ENCODE data around the gene NPNT.

The NPNT gene

GRCh38 chr4:105957680-105958079, 62.4 kb downstream of the NPNT start:
- H3K27ac ChIP-seq (ENCODE audit: low read depth, low read length): no peak overlapping the region
- H4K12ac ChIP-seq (ENCODE audit: low read depth, low read length): no peak overlapping the region
- H4K91ac ChIP-seq (ENCODE audit: low read depth, low read length): no peak overlapping the region
- no peak overlapping the region for H2BK120ac ChIP-seq (ENCODE audit: insufficient read depth, low read length, poor library complexity)
- H2BK12ac ChIP-seq (ENCODE audit: low read length): no peak overlapping the region
- DNase-seq: peak in 1 of 2 donors; percentile 24
- no peak overlapping the region for H4K8ac ChIP-seq (ENCODE audit: low read depth, low read length)
- WGBS (ENCODE audit: extremely low coverage, insufficient coverage, insufficient read length): no CpG with 5 or more reads among the region's 4 CpGs
- H3K18ac ChIP-seq (ENCODE audit: low read length): no peak overlapping the region
- no peak overlapping the region for H3K4me2 ChIP-seq (ENCODE audit: low read length)
- no peak overlapping the region for H2BK5ac ChIP-seq (ENCODE audit: low read depth, low read length, poor library complexity)
- no peak overlapping the region for H3K4ac ChIP-seq (ENCODE audit: low read depth, low read length)
- H3K79me1 ChIP-seq (ENCODE audit: low read length): no peaks in the 10 kb centered on the region
- no peaks in the 10 kb centered on the region for H3K27me3 ChIP-seq (ENCODE audit: insufficient read depth, low read length)
- no peak overlapping the region for H3K14ac ChIP-seq (ENCODE audit: low read length)
- no peaks in the 10 kb centered on the region for H3K4me1 ChIP-seq (ENCODE audit: control insufficient read depth in 1 of 2, insufficient read depth in 2 of 2, low read length in 2 of 2)
- H3K4me3 ChIP-seq (ENCODE audit: low read depth, low read length): no peak overlapping the region
- H3K9me3 ChIP-seq (ENCODE audit: insufficient read depth, low read depth, low read length): no peaks in the 10 kb centered on the region
- no peak overlapping the region for H3K23ac ChIP-seq (ENCODE audit: low read length)
- no peaks in the 10 kb centered on the region for H3K79me2 ChIP-seq (ENCODE audit: control insufficient read depth, insufficient read depth, low read length, poor library complexity)
- H3K9ac ChIP-seq (ENCODE audit: low read length): no peak overlapping the region
- no peak overlapping the region for H2AK5ac ChIP-seq (ENCODE audit: low read length)
- no peak overlapping the region for H2AFZ ChIP-seq (ENCODE audit: insufficient read depth, low read length, poor library complexity)
- no peaks in the 10 kb centered on the region for H3K36me3 ChIP-seq (ENCODE audit: control insufficient read depth in 1 of 2, insufficient read depth in 2 of 2, low read length in 2 of 2)

- Histone ChIP-seq H3K23ac (ENCODE audit: low read length) (no peak overlapping the region), H3K79me1 (ENCODE audit: low read length) (no peaks in the 10 kb centered on the region), H3K4me3 (ENCODE audit: low read depth, low read length) (no peak overlapping the region), H3K27me3 (ENCODE audit: insufficient read depth, low read length) (no peaks in the 10 kb centered on the region), H2BK5ac (ENCODE audit: low read depth, low read length, poor library complexity) (no peak overlapping the region), H3K9ac (ENCODE audit: low read length) (no peak overlapping the region), H3K4me1 (ENCODE audit: control insufficient read depth in 1 of 2, insufficient read depth in 2 of 2, low read length in 2 of 2) (peaks cover 4 to 10% of the 10 kb centered on the region in 2 experiments), H4K12ac (ENCODE audit: low read depth, low read length) (no peak overlapping the region), H3K27ac (ENCODE audit: low read depth, low read length) (no peak overlapping the region), H2BK120ac (ENCODE audit: insufficient read depth, low read length, poor library complexity) (no peak overlapping the region), H3K18ac (ENCODE audit: low read length) (no peak overlapping the region), H3K4ac (ENCODE audit: low read depth, low read length) (no peak overlapping the region), H3K4me2 (ENCODE audit: low read length) (no peak overlapping the region), H3K9me3 (ENCODE audit: insufficient read depth, low read depth, low read length) (no peaks in the 10 kb centered on the region), H2BK12ac (ENCODE audit: low read length) (no peak overlapping the region), H3K79me2 (ENCODE audit: control insufficient read depth, insufficient read depth, low read length, poor library complexity) (no peaks in the 10 kb centered on the region), H4K8ac (ENCODE audit: low read depth, low read length) (no peak overlapping the region), H4K91ac (ENCODE audit: low read depth, low read length) (no peak overlapping the region), H2AK5ac (ENCODE audit: low read length) (no peak overlapping the region), H3K36me3 (ENCODE audit: control insufficient read depth in 1 of 2, insufficient read depth in 2 of 2, low read length in 2 of 2) (no peaks in the 10 kb centered on the region), H3K14ac (ENCODE audit: low read length) (no peak overlapping the region), H2AFZ (ENCODE audit: insufficient read depth, low read length, poor library complexity) (no peak overlapping the region)
- DNase-seq: peak in 1 of 2 donors; percentile 53
- WGBS (ENCODE audit: extremely low coverage, insufficient coverage, insufficient read length): no CpG with 5 or more reads among the region's 3 CpGs
These were observed 68.5 kb downstream of the NPNT start for GRCh38 chr4:105963461-105964400.

- no peak overlapping the region for H2BK12ac ChIP-seq (ENCODE audit: low read length)
These were observed 70.0 kb downstream of the NPNT start for GRCh38 chr4:105965183-105965800.

GRCh38 chr4:105966051-105966450, 70.8 kb downstream of the NPNT start:
- no peak overlapping the region for H3K4ac ChIP-seq (ENCODE audit: low read depth, low read length)
- no peak overlapping the region for H2AFZ ChIP-seq (ENCODE audit: insufficient read depth, low read length, poor library complexity)
- no peak overlapping the region for H4K8ac ChIP-seq (ENCODE audit: low read depth, low read length)
- DNase-seq: peak in 1 of 2 donors; percentile 68
- no peak overlapping the region for H2AK5ac ChIP-seq (ENCODE audit: low read length)
- peaks cover 4 to 10% of the 10 kb centered on the region in 2 experiments for H3K4me1 ChIP-seq (ENCODE audit: control insufficient read depth in 1 of 2, insufficient read depth in 2 of 2, low read length in 2 of 2)
- H3K27ac ChIP-seq (ENCODE audit: low read depth, low read length): no peak overlapping the region
- H3K14ac ChIP-seq (ENCODE audit: low read length): no peak overlapping the region
- no peaks in the 10 kb centered on the region for H3K27me3 ChIP-seq (ENCODE audit: insufficient read depth, low read length)
- H2BK120ac ChIP-seq (ENCODE audit: insufficient read depth, low read length, poor library complexity): no peak overlapping the region
- H3K23ac ChIP-seq (ENCODE audit: low read length): no peak overlapping the region
- no peak overlapping the region for H4K91ac ChIP-seq (ENCODE audit: low read depth, low read length)
- H3K9ac ChIP-seq (ENCODE audit: low read length): no peak overlapping the region
- no peaks in the 10 kb centered on the region for H3K79me1 ChIP-seq (ENCODE audit: low read length)
- H3K9me3 ChIP-seq (ENCODE audit: insufficient read depth, low read depth, low read length): no peaks in the 10 kb centered on the region
- H3K18ac ChIP-seq (ENCODE audit: low read length): no peak overlapping the region
- no peak overlapping the region for H3K4me3 ChIP-seq (ENCODE audit: low read depth, low read length)
- no peaks in the 10 kb centered on the region for H3K36me3 ChIP-seq (ENCODE audit: control insufficient read depth in 1 of 2, insufficient read depth in 2 of 2, low read length in 2 of 2)
- H2BK12ac ChIP-seq (ENCODE audit: low read length): no peak overlapping the region
- H4K12ac ChIP-seq (ENCODE audit: low read depth, low read length): no peak overlapping the region
- H2BK5ac ChIP-seq (ENCODE audit: low read depth, low read length, poor library complexity): no peak overlapping the region
- no peak overlapping the region for H3K4me2 ChIP-seq (ENCODE audit: low read length)
- no peaks in the 10 kb centered on the region for H3K79me2 ChIP-seq (ENCODE audit: control insufficient read depth, insufficient read depth, low read length, poor library complexity)

More at GRCh38 chr4:105965183-105965800, 70.0 kb downstream of the NPNT start:
- H2BK120ac ChIP-seq (ENCODE audit: insufficient read depth, low read length, poor library complexity): no peak overlapping the region
- H3K9me3 ChIP-seq (ENCODE audit: insufficient read depth, low read depth, low read length): no peaks in the 10 kb centered on the region
- H2AFZ ChIP-seq (ENCODE audit: insufficient read depth, low read length, poor library complexity): no peak overlapping the region
- H3K36me3 ChIP-seq (ENCODE audit: control insufficient read depth in 1 of 2, insufficient read depth in 2 of 2, low read length in 2 of 2): no peaks in the 10 kb centered on the region
- H3K9ac ChIP-seq (ENCODE audit: low read length): no peak overlapping the region
- no peak overlapping the region for H3K18ac ChIP-seq (ENCODE audit: low read length)
- no peak overlapping the region for H3K4me2 ChIP-seq (ENCODE audit: low read length)
- WGBS (ENCODE audit: extremely low coverage, insufficient coverage, insufficient read length): no CpG with 5 or more reads among the region's 6 CpGs
- no peaks in the 10 kb centered on the region for H3K79me1 ChIP-seq (ENCODE audit: low read length)
- H3K79me2 ChIP-seq (ENCODE audit: control insufficient read depth, insufficient read depth, low read length, poor library complexity): no peaks in the 10 kb centered on the region
- H3K23ac ChIP-seq (ENCODE audit: low read length): no peak overlapping the region
- no peak overlapping the region for H3K4ac ChIP-seq (ENCODE audit: low read depth, low read length)
- H4K8ac ChIP-seq (ENCODE audit: low read depth, low read length): no peak overlapping the region
- H3K27me3 ChIP-seq (ENCODE audit: insufficient read depth, low read length): no peaks in the 10 kb centered on the region
- no peak overlapping the region for H3K4me3 ChIP-seq (ENCODE audit: low read depth, low read length)
- H4K12ac ChIP-seq (ENCODE audit: low read depth, low read length): no peak overlapping the region
- no peak overlapping the region for H3K27ac ChIP-seq (ENCODE audit: low read depth, low read length)
- no peak overlapping the region for H2AK5ac ChIP-seq (ENCODE audit: low read length)
- peaks cover 4 to 10% of the 10 kb centered on the region in 2 experiments for H3K4me1 ChIP-seq (ENCODE audit: control insufficient read depth in 1 of 2, insufficient read depth in 2 of 2, low read length in 2 of 2)
- H3K14ac ChIP-seq (ENCODE audit: low read length): no peak overlapping the region
- no peak overlapping the region for H2BK5ac ChIP-seq (ENCODE audit: low read depth, low read length, poor library complexity)
- DNase-seq: no peak
- H4K91ac ChIP-seq (ENCODE audit: low read depth, low read length): no peak overlapping the region

Measured in trophoblast cell (in vitro differentiated cells and primary cell).